OCI-LY1 (cell line): Measurements from ENCODE around the gene MYOCOS.

Source experiments
- H2AFZ ChIP-seq: fragments of 200-600 bp; sonication (generic), shearing (Covaris generic); 2 replicates; pipeline ENCODE4 v1.6.0; 2014; ENCODE audit warnings: antibody characterized with exemption, mild to moderate bottlenecking, low read length
- H3F3A ChIP-seq: fragments of 200-600 bp; sonication (generic), shearing (Covaris generic); 2 replicates; pipeline ENCODE4 v1.6.0; 2014; ENCODE audit warnings: mild to moderate bottlenecking, antibody characterized with exemption, low read length, moderate library complexity; ENCODE audit not compliant: insufficient read depth
- H3K27ac ChIP-seq: fragments of 200-600 bp; sonication (generic); 2 replicates; pipeline ENCODE4 v1.5.1; 2014; ENCODE audit warnings: low read length, mixed run types, mild to moderate bottlenecking, low read depth; ENCODE audit not compliant: poor library complexity, severe bottlenecking
- H3K27me3 ChIP-seq: fragments of 200-600 bp; sonication (generic); 2 replicates; pipeline ENCODE4 v1.6.0; 2014; ENCODE audit warnings: antibody characterized with exemption, mild to moderate bottlenecking, low read length, moderate library complexity; ENCODE audit not compliant: insufficient read depth
- H3K36me3 ChIP-seq: fragments of 200-600 bp; sonication (generic); 2 replicates; pipeline ENCODE4 v1.6.1; 2014; ENCODE audit warnings: mild to moderate bottlenecking, antibody characterized with exemption, low read length, moderate library complexity, mixed read lengths; ENCODE audit not compliant: insufficient read depth
- H3K4me1 ChIP-seq: fragments of 200-600 bp; sonication (generic); 2 replicates; pipeline ENCODE4 v1.5.1; 2014; ENCODE audit warnings: mild to moderate bottlenecking, low read length, moderate library complexity; ENCODE audit not compliant: insufficient read depth, severe bottlenecking
- H3K4me2 ChIP-seq: fragments of 200-600 bp; sonication (generic), shearing (Covaris generic); 2 replicates; pipeline ENCODE4 v1.6.1; 2014; ENCODE audit warnings: low read length
- H3K4me3 ChIP-seq: fragments of 200-600 bp; sonication (generic); 2 replicates; pipeline ENCODE4 v1.5.1; 2014; ENCODE audit warnings: low read length, low read depth, mild to moderate bottlenecking, mixed read lengths; ENCODE audit not compliant: poor library complexity, severe bottlenecking
- H3K79me2 ChIP-seq: fragments of 200-600 bp; shearing (Covaris generic); 2 replicates; pipeline ENCODE4 v1.6.1; 2016; ENCODE audit warnings: mixed run types, low read length, mixed read lengths; ENCODE audit not compliant: insufficient read depth
- H3K9ac ChIP-seq: fragments of 200-600 bp; sonication (generic), shearing (Covaris generic); 2 replicates; pipeline ENCODE4 v1.6.1; 2014; ENCODE audit warnings: mild to moderate bottlenecking, low read length, mixed read lengths
- H3K9me2 ChIP-seq: fragments of 200-600 bp; sonication (generic), shearing (Covaris generic); 2 replicates; pipeline ENCODE4 v1.6.1; 2014; ENCODE audit warnings: low read depth, mild to moderate bottlenecking, low read length, mixed read lengths
- H3K9me3 ChIP-seq: fragments of 200-600 bp; shearing (Covaris generic); 2 replicates; pipeline ENCODE4 v1.6.1; 2014; ENCODE audit warnings: low read length, mixed read lengths
- H4K20me1 ChIP-seq: fragments of 200-600 bp; sonication (generic), shearing (Covaris generic); 2 replicates; pipeline ENCODE4 v1.6.0; 2016; ENCODE audit warnings: mild to moderate bottlenecking, low read length; ENCODE audit not compliant: insufficient read depth
- CTCF ChIP-seq: fragments of 200-600 bp; sonication (generic), shearing (Covaris generic); IDR thresholded peaks from 2 replicates; pipeline ENCODE4 v1.5.1; 2017; ENCODE audit warnings: mild to moderate bottlenecking, antibody characterized with exemption, low read length, moderate library complexity, mixed read lengths
- EZH2 ChIP-seq: fragments of 200-600 bp; sonication (generic), shearing (Covaris generic); IDR thresholded peaks from 2 replicates; pipeline ENCODE4 v1.8.0; 2017; ENCODE audit warnings: borderline replicate concordance, mixed run types, mild to moderate bottlenecking, antibody characterized with exemption, low read length, moderate library complexity, mixed read lengths

Gene MYOCOS

GRCh38 chr1:171637928-171638576 is 16.0 kb downstream of the MYOCOS start:
- H3K9me2 ChIP-seq = no peaks in the 10 kb centered on the region

GRCh38 chr1:171640225-171640624 is 18.2 kb downstream of the MYOCOS start:
- Histone ChIP-seq H3K27ac (no peak overlapping the region), H3K4me3 (no peak overlapping the region), H3K4me2 (no peak overlapping the region), H3K9me2 (no peaks in the 10 kb centered on the region), H3K27me3 (no peaks in the 10 kb centered on the region), H3K4me1 (no peaks in the 10 kb centered on the region), H3F3A (no peaks in the 10 kb centered on the region), H3K9ac (no peak overlapping the region), H3K36me3 (no peaks in the 10 kb centered on the region), H3K79me2 (no peaks in the 10 kb centered on the region), H4K20me1 (no peaks in the 10 kb centered on the region), H2AFZ (no peak overlapping the region), H3K9me3 (no peaks in the 10 kb centered on the region)
- TF ChIP-seq CTCF (no peak), EZH2 (no peak)

More at GRCh38 chr1:171637928-171638576, 16.0 kb downstream of the MYOCOS start:
- Histone ChIP-seq H3K27ac (no peak overlapping the region), H3K4me2 (no peak overlapping the region), H3K4me1 (no peaks in the 10 kb centered on the region), H3K36me3 (no peaks in the 10 kb centered on the region), H3K9me3 (no peaks in the 10 kb centered on the region), H3K4me3 (no peak overlapping the region), H3K27me3 (no peaks in the 10 kb centered on the region), H4K20me1 (no peaks in the 10 kb centered on the region), H3K79me2 (no peaks in the 10 kb centered on the region), H3K9ac (no peak overlapping the region), H2AFZ (no peak overlapping the region), H3F3A (no peaks in the 10 kb centered on the region)
- no peak for TF ChIP-seq EZH2
- no peak for TF ChIP-seq CTCF

GRCh38 chr1:171641076-171641864 is 19.2 kb downstream of the MYOCOS start:
- no peak overlapping the region for H3K4me3 ChIP-seq
- H4K20me1 ChIP-seq = no peaks in the 10 kb centered on the region
- no peak overlapping the region for H3K27ac ChIP-seq
- no peaks in the 10 kb centered on the region for H3K27me3 ChIP-seq
- H2AFZ ChIP-seq = no peak overlapping the region
- H3F3A ChIP-seq = no peaks in the 10 kb centered on the region
- H3K4me1 ChIP-seq = no peaks in the 10 kb centered on the region
- H3K9me2 ChIP-seq = no peaks in the 10 kb centered on the region
- no peaks in the 10 kb centered on the region for H3K36me3 ChIP-seq
- H3K9ac ChIP-seq = no peak overlapping the region
- no peaks in the 10 kb centered on the region for H3K79me2 ChIP-seq
- TF ChIP-seq CTCF = no peak; the same call in 1 of the 2 replicates
- TF ChIP-seq EZH2 = no peak
- H3K9me3 ChIP-seq = no peaks in the 10 kb centered on the region
- H3K4me2 ChIP-seq = no peak overlapping the region
